DMS114 treated with DMSO at 0.1 percent for 48 hours (cell line): Measurements from ENCODE around the gene CADM1.

Experiments used
- DNase-seq: peaks from one replicate; lab custom pipeline; 2025; ENCODE audit not compliant: unreplicated experiment; lab: John Stamatoyannopoulos, UW

The CADM1 gene

DNA sequence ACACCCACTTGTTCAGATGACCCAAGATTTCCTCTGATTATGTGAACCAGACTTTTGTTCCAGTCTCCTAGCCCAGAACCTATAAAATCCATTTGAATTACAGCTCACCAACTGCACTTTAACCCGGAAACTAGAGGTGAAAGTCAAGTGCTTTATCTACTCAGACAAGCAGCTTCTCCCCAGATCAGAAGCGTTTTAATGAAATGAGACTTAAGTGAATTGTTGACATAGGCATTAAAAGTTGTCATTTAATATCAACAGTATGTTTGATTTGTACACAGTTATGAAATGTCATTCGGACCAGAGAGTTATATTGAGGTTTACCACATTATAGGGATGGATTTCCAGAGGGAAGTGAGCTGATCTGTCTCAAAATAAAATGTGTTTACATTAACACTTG, 52.0 kb downstream of the CADM1 start:
- DNase-seq, result no peak

DNA sequence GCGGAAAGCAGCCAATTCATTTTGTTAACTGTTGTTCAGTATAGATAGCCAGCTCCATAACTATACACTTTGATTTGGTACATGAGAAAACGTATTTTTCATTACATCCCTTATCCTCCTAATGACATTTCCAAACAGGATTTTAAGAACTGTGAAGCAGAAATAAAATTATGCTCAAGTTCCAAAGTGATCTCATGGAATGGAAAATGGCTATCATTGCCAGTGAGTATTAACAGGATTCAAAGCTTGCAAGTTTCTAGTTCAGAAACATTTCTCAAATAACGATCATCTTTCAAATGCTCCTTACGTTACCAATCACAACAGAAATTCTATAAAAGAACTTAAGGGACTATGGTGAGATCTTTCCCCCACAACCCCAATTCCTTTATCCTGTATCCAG, 53.7 kb downstream of the CADM1 start:
- no peak for DNase-seq

DNA sequence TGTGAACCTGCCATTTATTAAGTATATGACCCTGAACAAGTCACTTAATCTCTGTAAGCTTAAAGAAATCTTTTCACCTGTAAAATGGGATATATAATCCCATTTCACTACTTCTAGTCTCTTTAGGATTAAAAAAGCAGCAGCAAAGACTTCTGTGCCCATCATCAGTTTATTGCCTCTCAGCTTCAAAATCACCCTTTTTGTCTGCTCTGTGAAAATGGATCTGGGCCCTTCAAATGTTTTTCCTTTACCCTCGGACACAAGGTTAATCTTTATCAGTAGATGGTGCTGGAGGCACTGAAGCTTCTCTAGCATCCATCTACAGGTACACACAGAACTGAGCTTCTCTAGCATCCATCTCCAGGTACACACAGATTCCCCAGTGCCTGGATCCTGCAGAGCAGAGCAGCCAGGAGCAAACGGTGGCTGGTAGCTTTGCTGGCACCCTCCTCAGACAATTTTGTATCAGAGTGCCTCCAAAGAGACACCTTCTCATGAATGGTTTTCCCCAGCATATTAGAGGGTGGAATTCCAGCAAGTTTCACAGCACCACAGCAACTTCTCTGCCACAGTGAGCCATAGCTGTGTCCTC, 56.8 kb downstream of the CADM1 start:
- DNase-seq, result no peak

DNA sequence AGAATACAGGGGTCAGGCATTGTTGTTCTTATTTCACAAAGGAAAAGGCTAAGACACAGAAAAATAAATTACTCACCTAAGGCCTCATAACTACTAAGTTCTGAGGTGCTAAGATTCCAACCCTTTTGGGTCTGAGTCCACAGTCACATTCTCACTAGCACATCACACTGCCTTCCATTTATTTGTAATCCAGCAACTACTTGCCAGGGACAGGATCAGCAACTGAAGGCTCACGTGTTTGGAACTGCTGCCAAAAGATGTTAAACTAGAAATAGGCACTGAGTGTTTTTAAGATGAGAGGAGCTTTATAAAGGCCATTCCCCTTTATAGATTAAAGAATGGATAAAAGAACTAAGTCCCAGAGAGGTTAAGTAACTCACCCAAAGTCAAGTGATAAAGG, 58.0 kb downstream of the CADM1 start:
- no peak for DNase-seq

DNA sequence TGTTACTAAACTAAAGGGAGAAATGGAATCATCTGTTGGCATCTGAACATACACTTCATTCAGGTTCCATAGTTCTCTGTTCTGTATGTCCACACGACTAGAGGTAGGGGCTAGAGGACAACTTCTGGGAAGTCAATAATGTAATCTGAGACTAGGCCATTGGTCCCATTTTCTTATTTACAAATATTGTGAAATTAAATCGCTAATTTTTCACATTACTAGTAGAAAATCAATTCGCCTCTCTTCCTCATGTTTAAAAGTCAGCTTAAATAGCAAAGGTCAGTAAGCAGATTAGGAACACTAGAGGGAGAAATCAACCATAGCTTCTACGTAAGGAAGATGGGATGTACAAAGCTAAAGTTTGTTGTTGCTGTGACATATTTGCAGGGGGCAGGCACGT, 59.7 kb downstream of the CADM1 start:
- DNase-seq, result no peak

DNA sequence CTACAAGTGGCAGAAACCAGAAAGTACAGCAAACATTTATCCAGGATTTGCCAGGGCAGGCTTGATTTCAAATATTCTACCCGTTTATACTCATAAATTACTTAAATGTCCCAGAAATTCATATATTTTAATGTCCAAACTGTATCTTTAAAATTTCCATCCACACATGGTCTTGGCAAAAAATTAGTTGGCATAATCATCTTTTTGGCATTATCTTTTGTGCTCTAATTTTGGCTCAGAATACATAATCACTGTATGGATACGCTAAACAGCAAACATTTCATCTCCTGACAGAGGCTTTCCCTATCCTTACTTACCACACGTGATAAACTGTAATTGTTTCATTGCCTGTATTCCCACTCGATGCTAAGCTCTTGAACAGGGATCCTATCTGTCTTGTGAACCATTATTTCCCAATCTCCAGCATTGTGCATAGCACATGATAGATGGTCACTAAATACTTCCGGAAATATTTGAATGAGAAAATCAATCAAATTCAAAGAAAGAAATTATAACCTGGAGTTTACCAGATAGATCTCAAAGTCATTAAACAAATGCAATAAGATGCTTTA, 64.2 kb downstream of the CADM1 start:
- DNase-seq, result no peak

DNA sequence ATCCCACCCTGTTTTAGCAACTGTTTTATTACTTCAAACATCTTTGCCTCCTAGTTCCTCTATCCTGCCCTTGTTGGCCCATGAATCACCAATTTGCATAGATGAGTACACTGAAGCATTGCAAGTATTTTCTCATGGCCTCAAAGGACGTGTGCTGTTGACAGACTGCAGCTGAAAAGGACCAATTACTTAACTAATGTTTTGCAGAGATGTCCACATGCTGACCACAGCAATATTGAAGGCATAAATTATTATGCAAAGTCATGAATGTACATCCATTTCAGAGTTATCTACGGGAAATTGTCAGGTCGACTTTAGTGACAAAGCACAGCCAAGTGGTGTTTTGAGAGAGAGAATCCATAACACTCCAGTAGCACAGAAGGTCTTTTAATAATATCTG, 64.8 kb downstream of the CADM1 start:
- no peak for DNase-seq

DNA sequence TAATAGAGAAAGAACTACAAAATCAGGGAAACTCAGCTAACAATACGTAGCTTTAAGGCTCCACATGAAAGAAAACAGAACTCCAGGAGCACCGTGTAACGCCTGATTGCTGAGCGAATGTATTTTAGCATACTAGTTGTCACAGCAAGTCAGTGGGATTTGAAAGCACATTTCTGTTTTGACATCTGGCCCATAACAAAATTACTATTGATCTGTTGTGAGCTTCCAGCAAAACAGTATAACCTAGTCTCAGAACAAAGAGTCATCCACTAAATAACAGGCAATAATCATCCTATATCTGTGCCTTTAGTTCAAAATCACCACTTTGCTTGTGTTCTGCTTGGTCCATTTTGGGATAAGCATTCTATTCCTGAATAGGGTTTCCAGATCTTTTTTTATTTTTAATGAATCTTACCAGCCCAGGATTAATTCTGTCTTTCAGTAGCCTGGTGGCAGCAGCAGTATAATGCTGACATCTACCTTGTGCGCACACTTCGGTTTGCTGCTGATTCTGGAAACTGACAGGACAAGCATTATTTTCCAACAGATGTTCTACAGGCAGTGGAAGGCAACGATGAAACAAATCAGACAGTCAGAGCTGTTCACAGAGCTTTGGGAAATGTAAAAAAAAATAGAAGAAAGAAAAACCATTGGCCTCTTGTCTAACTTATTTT, 66.2 kb downstream of the CADM1 start:
- DNase-seq, result no peak

DNA sequence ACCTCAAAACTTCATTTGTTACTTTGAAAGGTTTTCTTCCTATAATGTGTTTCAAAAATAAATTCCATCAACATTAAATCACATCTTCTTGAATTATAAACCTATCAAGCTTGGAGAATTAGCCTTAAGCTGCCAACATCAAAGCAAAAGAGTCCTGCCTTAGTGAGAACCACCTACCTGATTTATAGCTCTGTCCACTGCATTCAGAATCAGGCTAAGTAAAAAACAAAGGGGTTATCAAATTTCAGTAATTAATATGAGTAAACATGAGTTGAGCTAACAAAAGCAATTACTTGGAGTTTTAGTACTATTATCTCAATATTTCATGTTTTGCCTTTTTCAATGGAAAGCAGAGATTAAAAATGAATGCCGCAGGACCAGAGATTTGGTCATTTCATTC, 73.9 kb downstream of the CADM1 start:
- DNase-seq, result no peak

DNA sequence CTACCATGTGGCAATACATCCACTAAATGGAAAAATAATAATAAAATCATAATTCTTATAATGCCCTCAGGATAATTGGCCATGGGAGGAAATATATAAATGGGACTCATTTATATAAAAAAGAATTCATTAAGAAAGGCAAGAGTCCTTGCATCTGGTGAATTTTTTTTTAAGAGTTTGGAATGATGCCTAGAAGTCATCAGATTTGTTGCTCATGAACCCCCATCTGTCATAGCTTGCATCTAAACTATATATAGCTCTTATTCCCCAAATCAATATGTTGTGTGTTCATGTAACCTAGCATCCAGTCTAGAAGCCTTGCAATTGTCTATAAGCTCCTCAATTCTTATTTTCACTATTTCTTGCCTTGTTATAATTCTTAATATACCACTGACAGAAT, 75.9 kb downstream of the CADM1 start:
- DNase-seq, result no peak

DNA sequence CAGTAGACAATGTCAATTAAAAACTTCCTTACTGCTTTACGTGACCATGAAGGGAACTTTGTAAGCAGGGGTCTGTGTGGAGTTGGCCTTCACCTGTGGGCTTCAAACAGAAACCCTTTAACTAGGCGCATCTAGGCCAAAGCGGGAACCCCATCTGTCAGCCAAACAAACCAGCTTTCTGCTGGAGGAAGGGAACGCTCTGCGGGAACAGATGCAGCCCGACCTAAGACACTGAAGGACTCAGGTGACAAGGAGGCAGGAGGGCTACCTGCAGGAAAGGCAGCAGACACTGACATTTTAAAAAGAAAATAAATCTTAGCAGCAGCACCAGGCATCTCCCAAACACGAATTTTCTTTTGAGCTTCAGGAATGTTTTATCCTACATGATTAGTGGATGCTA, 78.4 kb downstream of the CADM1 start:
- no peak for DNase-seq

DNA sequence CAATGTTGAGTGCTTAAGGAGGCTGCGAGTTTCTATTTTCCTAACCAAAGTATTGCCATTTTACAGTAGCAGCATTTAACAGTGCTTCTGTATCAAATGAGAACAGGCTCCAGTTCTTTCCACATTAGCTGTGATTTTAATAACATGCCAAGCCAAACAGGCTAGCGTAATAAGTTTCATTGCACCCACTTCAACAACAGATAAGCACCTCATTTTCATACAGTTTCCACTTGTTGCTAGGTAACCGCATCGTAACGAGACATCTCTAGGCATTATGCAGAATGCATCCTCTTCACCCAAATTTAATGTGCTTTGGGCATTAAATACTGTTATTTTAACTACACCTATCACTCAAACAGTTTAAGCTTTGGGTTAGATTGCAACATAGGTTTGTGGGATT, 79.0 kb downstream of the CADM1 start:
- DNase-seq, result no peak

DNA sequence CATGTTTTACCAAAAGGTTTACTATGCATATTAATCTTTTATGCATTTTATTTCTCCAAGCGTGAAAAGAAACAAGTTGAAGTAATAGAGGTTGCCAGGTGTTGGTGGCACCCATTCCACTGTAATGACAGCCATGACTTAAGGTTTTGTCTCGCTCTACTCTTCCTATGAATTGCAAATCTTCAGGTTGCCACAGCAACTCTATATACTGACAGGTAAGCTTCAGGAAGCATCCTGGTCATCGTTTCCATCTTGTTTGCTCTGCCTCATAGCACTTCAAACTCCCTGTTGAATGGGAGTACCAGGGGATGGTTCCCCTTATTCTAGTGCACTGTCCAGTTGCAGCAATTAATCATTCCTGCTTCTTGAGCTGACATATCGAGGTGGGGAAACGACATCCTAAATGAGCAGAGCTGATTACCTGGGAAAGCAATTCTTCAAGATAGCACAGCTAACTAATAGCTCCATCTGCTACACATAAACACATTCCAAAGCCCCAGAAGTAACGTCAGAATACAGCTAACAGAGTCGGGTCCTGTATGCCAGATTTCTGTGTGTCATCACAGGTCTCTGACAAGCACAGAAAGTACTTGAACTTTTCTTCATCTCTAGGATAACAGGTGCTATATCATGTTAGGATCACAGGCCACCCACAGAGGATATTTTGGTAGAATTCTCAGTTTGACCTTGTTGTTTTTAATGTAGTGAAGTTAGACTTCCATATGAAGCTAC, 80.3 kb downstream of the CADM1 start:
- DNase-seq, result no peak

DNA sequence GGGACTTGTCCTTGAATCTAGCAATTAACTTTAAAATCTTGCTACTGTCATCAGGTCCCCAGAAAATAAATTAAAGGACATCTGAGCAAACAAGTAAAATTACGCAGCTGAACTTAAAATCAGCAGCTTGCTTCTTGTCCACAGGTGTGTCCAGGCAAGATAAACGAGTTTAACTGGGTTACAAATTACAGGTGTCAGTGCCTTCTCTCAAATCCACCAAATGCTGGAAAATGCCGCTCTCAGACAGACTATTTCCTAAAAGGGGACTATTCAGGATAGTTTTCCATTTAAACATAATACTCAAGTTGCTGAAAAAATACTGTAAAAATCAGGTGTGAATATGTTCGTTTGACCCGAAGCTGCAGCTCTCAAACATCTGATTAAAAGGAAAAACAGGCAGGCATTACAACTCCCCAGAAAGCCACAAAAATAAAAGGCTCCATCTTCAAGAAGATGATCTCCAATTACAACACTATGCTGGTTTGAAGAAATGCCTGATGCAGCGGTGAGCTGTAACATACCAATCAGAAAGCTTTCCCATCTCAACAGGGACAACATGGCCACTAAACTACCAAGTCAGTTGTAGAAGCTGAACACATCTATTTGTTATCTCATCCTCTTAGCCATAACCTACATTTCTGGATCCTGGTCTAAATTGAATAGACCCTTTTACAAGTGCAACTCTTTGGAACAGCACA, 82.1 kb downstream of the CADM1 start:
- DNase-seq, result no peak

DNA sequence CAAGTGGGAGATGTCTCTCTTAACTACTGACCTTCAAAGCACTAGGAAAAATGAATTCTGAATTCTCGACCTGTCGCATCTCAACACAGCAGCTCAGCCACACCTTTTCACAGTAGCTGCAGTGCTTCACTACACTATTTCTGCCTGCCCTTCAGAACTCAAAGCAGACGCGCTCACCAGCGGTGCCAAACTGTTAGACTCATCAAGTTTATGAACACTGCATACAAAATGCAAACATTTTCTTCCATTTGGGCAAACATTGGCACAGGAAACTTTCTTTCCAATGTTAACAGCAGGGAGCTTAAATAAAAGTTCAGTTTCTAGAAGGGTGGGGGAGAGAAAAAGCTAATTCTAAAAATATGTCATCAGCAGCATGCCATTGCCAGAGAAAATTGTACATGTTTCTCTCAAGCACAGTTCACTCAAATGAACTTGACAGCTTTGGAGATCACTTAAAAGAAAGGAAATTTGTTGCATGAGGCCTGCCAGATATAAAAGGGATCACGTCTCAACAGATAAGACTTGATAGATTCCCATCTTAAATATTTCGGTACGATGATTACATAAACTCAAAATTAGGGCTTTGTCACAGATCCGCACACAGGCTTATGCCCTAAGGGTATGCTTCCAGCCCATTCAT, 82.7 kb downstream of the CADM1 start:
- no peak for DNase-seq

DNA sequence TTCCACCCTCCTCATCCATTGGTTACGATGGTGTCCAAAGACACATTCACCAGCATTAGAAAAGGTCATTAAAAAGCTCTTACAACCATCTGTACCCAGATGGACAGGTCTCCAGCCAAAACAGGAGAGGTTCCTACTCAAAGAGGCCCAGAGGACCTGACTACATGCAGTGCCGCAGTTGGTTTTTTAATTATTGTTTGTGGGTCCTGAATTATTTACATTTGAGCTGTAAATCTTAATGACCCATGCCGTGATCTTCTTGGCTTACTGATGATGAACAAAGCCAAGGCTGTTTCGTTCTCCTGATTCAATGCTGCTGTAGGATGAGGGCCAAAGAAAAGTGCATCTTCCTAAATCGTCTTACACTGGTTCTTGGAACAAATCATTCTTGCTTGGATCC, 83.7 kb downstream of the CADM1 start:
- DNase-seq, result no peak

DNA sequence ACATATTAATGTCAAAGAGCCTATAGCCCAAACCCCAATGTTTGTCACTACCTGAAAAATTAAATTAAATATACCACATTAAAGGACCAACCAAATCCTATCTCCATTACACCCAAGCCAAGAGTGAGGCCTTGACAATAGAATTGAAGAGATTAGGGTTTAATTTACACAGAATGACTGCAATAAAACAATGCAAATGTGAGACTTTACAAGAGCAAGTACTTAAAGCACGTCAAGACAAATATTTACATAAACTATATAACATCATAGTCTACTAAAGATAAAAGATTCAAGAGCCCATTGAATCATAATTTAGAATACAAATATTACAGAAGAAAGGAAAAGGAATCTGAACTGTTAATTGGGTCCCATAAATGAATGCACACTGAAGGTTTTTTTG, 85.6 kb downstream of the CADM1 start:
- no peak for DNase-seq

DNA sequence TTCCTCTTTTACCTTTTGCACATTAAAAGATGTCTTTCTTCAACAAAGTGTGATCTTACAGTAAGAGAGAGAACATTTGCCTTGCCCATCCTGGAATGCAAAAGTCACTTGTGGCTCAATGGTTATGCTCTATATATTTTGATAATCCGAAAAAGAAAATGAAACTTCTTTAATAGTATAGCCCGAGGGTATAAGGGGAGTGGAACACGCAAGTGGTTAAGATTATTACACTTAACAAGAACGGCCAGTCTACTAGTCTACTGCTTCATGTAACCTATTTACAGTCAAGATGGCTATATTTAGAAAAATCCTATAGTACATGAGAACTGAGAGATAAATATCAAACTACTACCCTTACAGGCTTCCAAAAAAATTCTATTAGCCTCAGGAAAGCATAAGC, 86.1 kb downstream of the CADM1 start:
- DNase-seq, result no peak

DNA sequence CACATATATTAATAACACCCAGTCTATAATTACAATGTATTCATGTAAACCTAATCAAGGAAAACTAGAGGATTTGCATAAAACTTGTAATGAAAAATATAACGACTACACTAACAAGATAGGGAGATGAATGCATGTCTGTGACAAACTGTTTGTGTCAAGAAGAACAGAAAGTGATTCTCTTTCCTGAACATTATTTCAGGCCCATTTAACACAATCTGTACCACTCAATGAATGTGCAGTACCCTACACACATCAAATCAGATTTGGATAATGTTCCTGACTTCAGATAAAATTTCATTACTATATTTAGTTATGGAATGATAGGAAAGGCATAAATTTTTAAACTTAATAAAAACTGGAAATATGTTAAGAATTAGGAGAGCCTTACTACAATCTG, 93.1 kb downstream of the CADM1 start:
- DNase-seq, result no peak

DNA sequence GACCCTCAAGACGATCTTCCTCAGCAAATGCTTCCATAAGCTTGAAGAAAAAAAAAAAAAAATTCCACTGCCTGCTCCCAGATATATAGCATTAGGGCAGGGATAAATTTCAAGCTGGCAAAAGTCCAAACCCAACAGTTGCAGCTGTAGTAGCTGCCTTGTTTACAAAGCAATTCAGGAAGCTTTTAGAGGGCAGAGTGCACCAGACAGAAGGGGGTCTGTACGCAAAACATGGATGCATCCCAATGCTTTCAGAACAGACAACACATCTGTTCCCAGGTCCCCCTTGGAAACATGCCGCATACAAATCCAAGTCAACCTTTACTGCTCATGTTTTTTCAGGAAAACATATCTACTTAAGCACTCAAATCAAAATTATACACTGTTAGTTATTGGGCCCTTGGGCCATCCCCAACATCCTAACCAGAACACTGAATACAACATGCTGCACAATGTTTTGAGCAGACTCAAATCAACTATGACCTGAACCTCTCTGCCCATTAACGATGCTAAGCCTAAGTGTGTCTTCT, 94.5 kb downstream of the CADM1 start:
- no peak for DNase-seq

DNA sequence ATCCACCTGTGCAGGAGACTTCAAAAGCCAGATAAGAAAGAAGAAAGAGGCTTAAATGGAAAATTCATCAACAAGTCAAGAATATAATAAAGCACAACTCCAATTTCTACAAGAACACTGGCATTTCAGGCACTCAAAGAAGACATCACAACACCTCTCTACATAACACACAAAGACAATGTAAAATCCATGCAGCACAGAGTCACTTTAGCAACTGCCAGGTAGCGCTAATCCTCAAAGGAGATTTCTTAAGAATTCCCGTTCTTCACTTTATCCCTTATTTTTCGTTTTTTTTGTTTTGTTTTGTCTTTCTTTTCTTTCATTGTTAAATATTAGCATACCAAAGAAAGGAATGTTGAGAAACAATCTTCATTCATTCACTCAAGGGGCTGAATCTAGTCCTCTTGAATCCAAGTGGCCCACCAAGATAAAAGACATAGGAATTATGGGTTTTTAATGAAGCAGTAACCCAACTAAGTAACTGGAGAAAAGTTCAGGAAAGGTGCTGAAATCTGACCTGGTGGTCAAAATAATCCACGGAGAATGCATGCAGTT, 95.0 kb downstream of the CADM1 start:
- no peak for DNase-seq
